Tracheal epithelial cell (primary cell): ENCODE measurements around the gene ZBED5. TPM values are rescaled to one million over a fixed set of nuclear protein-coding genes. Genes with fewer than 3 reads are reported as not detected.

Experiments used
- total RNA-seq: library from RNA; depleted of rRNA; stranded (reverse); fragments of >200 nt; gene quantifications from 2 replicates; pipeline ENCODE4 v1.2.1, GENCODE V29; 2014

Gene ZBED5
- 11.3 and 27.5 TPM in 2 replicates for total RNA-seq

DNA sequence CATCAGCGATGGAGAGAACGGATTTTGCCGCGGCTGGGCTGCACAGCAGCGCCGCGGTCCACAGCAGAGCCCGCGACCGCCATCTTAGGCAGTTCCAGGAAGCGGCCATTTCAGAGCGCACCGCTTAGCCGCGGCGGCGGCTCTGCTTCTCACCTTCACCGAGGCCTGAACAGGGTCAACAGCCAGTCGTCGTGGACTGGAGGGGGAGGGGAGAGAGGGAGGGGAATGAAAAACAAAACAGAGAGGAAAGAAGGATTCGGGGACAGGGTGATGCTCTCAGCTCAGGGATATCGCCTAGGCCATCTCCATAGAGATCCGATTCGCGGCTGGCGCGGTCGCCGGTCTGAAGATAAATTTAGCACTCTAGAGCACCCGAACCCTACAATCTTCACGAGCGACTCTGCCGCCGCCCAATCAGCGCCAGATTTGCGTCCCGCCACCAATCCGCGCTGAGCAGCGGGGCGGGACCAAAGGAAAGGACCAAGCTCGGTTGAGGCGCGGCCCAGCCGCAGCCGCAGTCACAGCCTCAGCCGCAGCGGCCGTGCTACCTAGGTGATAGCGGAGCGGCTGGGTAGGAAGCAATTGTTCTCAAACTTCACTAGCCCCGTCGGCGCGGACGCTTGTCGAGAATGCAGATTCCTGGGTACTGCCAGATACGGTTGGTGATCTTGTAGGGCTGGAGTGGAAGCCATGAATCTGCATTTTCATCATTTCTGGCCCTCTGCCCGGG, at the start of gene ZBED5:
Gene ZBED5 (minus strand): TSS at position 345 of the 730 bp plus-strand sequence. CDS start 3,108 bp downstream, outside the sequence.

GRCh38 chr11:10808553-10809372, 49.1 kb downstream of the ZBED5 start, which contains the start of gene EIF4G2:
EIF4G2 (minus strand) TSS chr11:10808926.

Other genes starting within 250 kb of the ZBED5 start
- 0.24 TPM in 1 of 2 replicates, not detected in the other for gene IRAG1, start 164.3 kb downstream of the ZBED5 start, total RNA-seq
- 20.7 and 21.5 TPM in 2 replicates for gene CTR9, start 106.8 kb downstream of the ZBED5 start, total RNA-seq
- 526 and 561 TPM in 2 replicates for gene EIF4G2, start 49.1 kb downstream of the ZBED5 start, total RNA-seq